DMS114 treated with DMSO at 0.1 percent for 48 hours (cell line): ENCODE measurements around the gene FHL2.

Experiments
- DNase-seq: peaks from one replicate; lab custom pipeline; 2025; ENCODE audit not compliant: unreplicated experiment; lab: John Stamatoyannopoulos, UW

The FHL2 gene

DNA sequence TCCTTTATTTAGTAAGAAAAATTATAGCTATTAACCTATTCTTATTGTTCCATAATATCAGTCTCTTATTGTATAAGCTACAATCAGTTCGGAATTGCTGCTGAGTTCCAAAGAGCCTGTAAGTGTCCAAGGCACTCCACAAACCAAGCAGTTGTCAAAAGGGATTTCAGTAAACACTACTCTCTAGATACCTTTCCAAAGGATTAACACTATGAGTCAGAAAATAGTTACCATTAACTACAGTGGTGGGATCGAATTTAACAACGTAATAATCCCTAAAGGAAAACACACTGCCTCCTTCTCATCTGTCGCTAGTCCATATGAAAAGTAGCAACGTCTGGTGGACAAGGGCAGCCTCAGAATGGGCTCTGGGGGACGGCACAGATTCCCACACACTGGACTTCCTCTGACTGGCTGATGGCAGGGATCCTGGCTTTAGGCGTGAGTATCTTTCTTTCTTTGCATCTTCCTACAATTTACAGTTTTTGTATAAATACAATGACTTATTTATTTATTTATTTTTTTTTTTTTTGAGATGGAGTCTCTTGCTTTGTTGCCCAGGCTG is 78.1 kb downstream of the FHL2 start:
- DNase-seq = no peak

DNA sequence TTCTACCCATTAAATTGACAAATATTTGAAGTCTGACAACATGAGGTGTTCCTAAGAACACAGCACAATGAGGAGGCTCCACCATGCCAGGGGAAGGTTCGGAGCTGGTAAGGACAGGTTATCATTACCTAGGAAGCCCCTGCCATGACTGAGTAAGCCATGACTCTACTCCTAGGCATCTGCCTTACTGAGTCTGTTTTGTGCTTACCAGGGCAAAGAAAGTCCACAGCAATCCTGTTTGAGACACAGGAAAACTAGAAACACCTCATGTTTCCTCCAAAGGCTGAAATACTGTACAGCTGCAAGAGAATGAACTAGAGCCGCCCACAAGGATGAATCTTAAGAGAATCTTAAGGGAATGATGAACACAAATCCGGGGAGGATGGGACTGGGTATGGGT is 80.9 kb downstream of the FHL2 start:
- DNase-seq = no peak

GRCh38 chr2:105315314-105315713 is 83.5 kb downstream of the FHL2 start:
- DNase-seq = no peak

DNA sequence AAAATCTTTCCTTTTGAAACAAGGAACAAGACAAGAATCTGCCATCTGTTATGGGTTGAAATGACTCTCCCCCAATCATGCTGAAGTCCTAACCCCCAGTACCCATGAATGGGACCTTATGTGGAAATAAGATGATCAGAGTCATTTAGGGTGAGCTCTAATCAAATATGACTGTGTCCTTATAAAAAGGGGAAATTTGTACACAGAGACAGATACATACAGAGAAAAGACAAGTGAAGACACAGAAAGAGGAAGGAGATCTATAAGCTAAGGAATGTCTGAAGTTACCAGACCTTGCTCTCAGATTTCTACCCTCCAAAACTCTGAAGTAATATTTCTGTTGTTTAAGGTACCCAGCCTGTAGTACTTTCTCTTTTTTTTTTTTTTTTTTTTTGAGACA is 85.0 kb downstream of the FHL2 start:
- DNase-seq = no peak
